HG02884 (cell line): ENCODE results near the gene LTBP2.

ENCODE experiments used
- ATAC-seq: cut with Tn5 transposase; IDR thresholded peaks from one replicate; pipeline ENCODE4 v1.9.1; 2021; ENCODE audit warnings: mild to moderate bottlenecking, moderate library complexity; ENCODE audit not compliant: unreplicated experiment

The LTBP2 gene

DNA sequence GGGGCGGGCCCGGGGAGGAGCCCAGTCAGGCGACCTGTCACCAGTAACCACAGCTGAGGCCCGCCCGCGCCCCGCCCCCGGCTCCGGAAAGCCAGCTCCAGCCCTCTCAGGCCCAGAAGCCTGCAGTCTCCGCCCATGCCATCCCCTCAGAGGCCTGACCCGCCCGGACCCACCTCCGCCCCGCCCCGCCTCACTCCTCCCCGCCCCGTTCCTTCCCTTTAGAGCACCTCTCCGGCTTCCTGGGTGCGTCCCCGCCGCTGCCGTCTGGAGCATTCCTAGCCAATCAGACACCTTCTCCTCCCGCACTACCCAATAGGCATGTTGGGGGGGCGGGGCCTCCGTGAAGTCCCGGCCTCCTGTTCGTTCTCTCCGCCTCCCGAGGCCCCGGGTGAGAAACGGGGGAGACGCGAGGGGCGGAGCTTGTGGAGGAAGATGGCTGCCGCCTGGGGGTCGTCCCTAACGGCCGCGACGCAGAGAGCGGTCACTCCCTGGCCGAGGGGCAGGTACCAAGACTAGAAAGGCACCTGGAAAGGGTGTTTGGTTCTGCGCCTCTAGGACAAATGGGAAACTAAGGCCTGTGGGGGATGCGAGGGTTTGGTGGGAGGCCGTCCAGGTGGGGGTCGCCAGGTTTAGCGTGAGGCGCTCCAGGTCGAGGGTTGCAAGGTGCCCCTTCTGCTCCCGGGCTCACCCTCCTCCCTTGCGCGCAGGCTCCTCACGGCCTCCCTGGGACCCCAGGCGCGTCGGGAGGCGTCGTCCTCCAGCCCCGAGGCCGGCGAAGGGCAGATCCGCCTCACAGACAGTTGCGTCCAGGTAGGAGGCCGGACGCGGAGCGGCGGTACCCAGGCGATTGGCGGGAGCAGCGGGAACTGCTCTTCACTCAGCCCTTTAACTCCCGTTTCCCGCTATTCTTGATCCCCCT, 118.4 kb downstream of the LTBP2 start, which contains the start of gene ISCA2:
Gene ISCA2 (plus strand): TSS at position 423 of the 919 bp plus-strand sequence. CDS start 10 bp downstream, at position 433.
- ATAC-seq = peak; percentile 86

DNA sequence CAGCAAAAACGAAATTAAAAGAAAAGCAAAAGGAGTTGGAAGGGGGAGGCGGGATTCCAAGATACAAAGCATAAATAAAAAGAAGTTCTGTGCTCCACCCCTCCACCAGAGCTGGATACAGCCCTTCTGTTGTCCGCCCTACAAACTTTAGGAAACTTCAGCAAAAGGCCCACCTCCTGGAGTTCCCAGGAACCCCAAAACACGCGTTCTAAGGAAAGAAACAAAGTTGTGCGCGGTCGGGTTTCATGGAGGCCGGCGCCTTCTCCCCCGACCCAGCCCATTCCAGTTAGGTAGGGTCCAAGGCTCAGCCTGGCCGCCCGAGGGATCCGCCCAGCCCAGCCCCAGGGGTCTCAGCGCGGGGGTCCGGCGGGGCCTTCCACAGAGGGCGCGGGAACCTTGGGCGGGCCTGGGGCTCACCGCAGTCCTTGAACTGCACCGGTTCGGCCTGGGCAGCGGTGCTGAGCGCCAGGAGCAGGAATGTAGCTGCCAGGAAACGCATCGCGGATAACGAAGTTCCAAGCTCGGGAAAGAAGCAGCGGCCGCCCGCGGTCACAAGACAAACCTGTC, 119.2 kb downstream of the LTBP2 start, which contains the start of gene NPC2:
Gene NPC2 (minus strand): TSS at position 530 of the 567 bp plus-strand sequence. CDS start 31 bp downstream, at position 499.
- ATAC-seq = no peak

GRCh38 chr14:74491956-74492775, 119.9 kb downstream of the LTBP2 start:
- ATAC-seq = no peak

GRCh38 chr14:74490486-74490885, 121.6 kb downstream of the LTBP2 start:
- ATAC-seq = no peak

GRCh38 chr14:74488786-74489397, 123.1 kb downstream of the LTBP2 start:
- no peak for ATAC-seq

GRCh38 chr14:74486164-74486563, 125.9 kb downstream of the LTBP2 start:
- ATAC-seq = no peak

DNA sequence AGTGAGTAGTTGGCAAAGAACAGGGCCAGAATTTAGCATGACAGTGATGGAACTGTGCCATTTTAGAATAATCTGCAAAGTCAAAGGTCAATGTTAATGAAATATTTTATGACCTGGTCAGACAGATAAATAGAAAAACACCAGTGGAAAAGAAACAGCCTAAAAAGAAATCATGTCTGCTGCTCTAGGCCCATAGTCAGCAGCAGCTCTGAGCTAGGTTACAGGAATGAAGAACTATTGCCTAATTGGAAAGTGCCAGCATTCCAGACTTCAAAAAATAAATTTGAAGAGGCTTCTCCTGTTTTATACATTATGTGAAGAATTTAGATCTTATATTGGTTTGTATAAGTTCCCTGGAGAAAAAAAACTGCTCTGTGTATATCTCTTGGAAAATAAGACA, 128.7 kb downstream of the LTBP2 start:
- no peak for ATAC-seq

DNA sequence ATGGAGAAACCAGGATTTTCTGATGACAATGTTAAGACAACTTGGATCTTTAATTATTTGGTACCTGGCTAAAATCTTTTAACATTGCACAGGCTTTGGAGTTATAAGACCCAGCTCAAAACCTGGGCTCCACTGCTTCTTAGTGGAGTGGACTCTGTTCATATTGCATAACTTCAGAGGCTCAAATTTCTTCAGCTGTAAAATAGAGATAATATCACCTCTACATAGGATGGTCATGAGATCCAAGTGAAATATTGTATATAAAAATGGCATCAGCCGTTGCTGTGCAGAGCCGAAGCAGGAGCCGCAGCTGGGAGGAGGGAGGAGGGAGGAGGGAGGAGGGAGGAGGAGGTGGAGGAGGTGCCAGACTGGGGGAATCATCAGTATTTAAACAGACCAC, 129.5 kb downstream of the LTBP2 start:
- no peak for ATAC-seq

GRCh38 chr14:74480046-74480445, 132.0 kb downstream of the LTBP2 start:
- ATAC-seq = no peak

GRCh38 chr14:74478996-74479635, 132.9 kb downstream of the LTBP2 start:
- no peak for ATAC-seq

GRCh38 chr14:74476607-74477006, 135.4 kb downstream of the LTBP2 start:
- no peak for ATAC-seq

DNA sequence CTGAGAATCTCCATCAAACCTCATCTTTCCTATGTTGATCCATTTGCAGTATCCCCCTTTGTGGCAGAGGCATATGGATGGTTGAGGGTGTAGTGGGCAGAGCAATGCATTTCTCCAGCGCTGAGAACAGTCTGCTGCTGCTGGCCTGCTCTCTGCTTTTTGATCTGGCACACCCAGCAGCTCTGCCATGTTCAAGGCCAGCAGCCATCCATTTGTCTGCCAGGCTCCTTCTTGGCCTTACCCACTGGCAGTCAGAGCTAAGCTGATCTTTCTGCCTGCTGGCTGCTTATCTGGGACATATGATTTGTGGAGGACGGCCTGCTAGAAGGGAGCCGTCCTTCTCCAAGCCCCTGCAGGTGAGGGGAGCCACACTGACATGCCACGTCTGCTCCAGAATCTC, 135.9 kb downstream of the LTBP2 start:
- ATAC-seq = no peak

DNA sequence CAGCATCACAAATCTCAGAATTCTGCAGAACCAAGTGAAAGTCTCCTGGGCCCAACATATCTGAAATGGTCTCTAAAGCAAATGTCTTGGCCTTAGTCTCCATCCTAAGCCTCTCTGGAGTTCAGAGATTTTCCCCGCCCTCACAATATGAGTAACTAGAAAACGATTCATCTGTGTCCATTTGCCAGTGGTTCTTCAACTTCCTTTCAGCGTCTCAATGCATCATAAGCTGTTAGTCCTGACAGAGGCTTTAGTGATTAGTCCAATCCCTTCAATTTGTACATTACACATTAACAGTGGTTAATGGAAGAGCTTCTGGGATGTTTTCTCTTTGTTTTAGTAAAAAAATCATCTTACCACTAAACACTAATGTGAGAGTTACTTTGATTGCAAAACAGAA, 136.4 kb downstream of the LTBP2 start:
- ATAC-seq = no peak

DNA sequence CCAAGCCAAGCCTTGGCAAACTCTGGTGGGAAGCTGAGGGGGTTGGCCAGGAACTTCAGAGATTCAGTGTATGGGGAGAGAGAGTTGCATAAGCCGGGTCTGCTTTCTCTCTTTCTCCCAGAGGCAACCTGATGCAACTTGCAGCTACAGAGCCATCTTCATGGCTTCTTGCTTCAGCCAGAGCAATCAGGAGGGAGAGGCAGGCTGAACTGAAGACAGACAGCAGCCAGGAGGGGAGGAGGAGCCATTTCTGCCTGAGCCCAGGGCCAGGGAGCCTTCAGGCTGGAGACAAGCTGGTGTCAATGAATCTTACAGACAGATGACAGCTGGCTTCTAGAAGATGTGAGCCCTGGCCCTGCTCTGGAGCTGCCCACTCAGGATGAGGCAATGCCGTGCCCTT, 137.7 kb downstream of the LTBP2 start:
- ATAC-seq = no peak

DNA sequence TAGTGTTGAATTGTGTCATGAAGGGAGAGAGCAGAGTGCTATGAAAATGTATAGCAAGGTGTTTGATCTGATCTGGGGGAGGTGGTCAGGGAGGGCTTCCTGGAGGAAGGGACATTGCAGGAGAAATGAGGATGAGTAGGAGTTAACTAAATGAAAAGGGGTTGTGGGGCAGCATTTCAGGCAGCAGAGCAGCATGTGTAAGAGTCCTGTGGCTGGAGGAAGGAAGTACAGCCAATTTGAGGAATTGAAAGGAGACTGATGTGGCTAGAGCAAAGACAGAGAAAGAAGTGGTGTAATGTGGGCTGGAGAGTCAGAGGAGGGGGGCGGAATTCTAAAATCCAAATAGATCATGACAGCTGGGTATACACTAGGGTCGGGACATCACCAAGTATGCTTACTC, 139.4 kb downstream of the LTBP2 start:
- no peak for ATAC-seq

GRCh38 chr14:74469548-74470518, 142.2 kb downstream of the LTBP2 start:
- ATAC-seq = no peak

- no peak for ATAC-seq
Observed at GRCh38 chr14:74468513-74468912, 143.5 kb downstream of the LTBP2 start.

DNA sequence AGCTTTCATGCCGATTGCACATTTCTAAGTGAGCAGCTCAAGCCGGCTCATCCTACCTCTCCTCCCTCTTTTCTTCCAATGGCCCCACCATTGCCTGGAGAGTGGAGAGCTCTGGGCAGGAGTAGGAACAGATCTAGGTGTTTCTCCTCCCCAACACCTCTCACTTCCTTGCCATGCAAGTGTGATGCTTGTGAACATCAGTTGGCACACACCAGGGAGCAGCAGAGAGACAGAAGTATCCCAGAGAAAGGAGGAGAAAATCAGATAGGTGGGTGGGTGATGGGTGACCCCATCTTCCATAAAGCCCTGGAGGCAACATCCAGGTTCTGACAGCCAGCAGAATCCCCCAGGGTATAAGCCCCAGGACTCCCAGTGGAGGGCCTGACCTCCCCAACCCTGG, 146.7 kb downstream of the LTBP2 start:
- no peak for ATAC-seq

GRCh38 chr14:74464785-74465184, 147.3 kb downstream of the LTBP2 start:
- no peak for ATAC-seq
